Peyer's patch (tissue), 4 donors: ENCODE data around the gene SAP25.

Source experiments
- POLR2A ChIP-seq, 2 donors: fragments of 450-650 bp; IDR thresholded peaks; one replicate each; pipeline ENCODE4 v1.5.1; 2017; ENCODE audit warnings: antibody characterized with exemption in 2 of 2, mild to moderate bottlenecking in 2 of 2, moderate library complexity in 2 of 2
- TF ChIP-seq, protein P1 (sequence below), 6 experiments: fragments of 450-650 bp in 4 of 6; fragments of 200-600 bp in 2 of 6; sonication (generic) in 1 of 6; IDR thresholded peaks; one replicate each; pipeline ENCODE4 v1.5.1; 2017 to 2019; ENCODE audit warnings: antibody characterized with exemption in 6 of 6, mild to moderate bottlenecking in 3 of 6, moderate library complexity in 1 of 6

- TF ChIP-seq, protein P1, sequence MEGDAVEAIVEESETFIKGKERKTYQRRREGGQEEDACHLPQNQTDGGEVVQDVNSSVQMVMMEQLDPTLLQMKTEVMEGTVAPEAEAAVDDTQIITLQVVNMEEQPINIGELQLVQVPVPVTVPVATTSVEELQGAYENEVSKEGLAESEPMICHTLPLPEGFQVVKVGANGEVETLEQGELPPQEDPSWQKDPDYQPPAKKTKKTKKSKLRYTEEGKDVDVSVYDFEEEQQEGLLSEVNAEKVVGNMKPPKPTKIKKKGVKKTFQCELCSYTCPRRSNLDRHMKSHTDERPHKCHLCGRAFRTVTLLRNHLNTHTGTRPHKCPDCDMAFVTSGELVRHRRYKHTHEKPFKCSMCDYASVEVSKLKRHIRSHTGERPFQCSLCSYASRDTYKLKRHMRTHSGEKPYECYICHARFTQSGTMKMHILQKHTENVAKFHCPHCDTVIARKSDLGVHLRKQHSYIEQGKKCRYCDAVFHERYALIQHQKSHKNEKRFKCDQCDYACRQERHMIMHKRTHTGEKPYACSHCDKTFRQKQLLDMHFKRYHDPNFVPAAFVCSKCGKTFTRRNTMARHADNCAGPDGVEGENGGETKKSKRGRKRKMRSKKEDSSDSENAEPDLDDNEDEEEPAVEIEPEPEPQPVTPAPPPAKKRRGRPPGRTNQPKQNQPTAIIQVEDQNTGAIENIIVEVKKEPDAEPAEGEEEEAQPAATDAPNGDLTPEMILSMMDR (IDR thresholded peaks at IDR 0.05) = no peak
- TF ChIP-seq POLR2A (IDR thresholded peaks at IDR 0.05) = no peak
Observed at GRCh38 chr7:100606313-100606712, 32.6 kb upstream of the SAP25 start.
